Nucleus accumbens (tissue), 56 donors: ENCODE results near the gene TMEM128.
"Not testable (repeated sequence)": the region's sequence is repeated elsewhere in the genome, so short reads cannot be mapped to it uniquely, and the experiment has no call there.

ENCODE experiments used
- DNase-seq, 56 donors: peaks; one replicate each; lab custom pipeline; 2025; lab: John Stamatoyannopoulos, UW

TMEM128 gene

DNA sequence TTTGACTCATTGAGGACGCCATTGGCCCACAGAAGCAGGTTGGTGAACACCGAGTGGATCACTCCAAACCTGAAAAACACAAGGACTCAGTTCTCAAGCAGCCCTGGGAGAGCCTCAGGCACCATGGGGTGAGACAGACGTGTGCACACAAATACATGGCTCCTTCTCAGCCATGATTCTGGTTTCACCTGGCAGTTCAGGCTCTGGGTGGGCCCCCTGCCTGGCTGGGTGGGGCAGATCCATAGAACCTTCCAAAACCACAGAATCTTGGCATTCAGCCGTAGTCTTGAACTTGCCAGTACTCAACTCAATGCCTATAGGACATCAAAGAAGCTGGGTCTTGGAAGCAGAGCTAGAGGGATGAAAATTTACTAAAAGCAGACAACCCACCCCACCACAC, 45.5 kb downstream of the TMEM128 start:
- no peak for DNase-seq

DNA sequence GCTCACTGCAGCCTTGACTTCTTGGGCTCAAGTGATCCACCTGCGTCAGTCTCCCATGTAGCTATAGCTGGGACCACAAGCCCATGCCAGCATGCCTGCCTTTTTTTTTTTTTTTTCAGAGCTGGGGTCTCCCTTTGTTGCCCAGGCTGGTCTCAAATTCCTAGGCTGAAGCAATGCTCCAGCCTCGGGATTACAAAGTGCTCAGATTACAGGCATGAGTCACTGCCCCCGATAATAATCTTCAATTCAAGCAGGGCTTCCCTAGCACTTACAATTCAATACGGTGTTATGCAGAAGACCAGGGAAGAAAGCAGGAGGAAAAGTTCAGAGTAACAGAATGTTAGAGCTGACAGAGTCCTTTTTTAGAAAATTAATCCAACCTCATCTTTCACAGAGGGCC, 47.4 kb downstream of the TMEM128 start:
- no peak for DNase-seq

GRCh38 chr4:4195354-4195753, 52.7 kb downstream of the TMEM128 start:
- no peak for DNase-seq

DNA sequence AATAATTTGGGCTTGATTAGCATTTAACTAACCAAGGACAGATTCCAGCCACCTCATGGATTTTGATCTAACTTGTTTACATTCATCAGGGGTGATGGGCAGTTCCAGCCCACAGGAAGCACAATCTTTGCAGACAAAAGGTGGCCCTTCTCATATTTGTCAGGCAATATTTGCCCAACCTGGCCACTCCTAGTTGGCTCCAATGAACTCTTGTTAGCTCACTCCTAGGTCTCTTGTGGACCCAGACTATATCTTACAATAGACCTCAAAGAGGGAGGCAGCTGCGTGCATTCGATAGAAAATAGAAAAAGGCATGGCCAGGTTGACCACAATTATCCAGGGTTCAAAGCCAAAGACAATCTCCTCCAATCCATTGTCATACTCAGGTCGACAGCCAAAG, 59.5 kb downstream of the TMEM128 start:
- DNase-seq = not testable (repeated sequence)
